Measurements from ENCODE around the gene ZNF77.
A peak's percentile ranks its signal among the peaks of the same experiment; 100 is the strongest.
"Not testable (repeated sequence)": the region's sequence is repeated elsewhere in the genome, so short reads cannot be mapped to it uniquely, and the experiment has no call there.

The ZNF77 gene

GRCh38 chr19:2978166-2978767 is 33.5 kb upstream of the ZNF77 start:
- DNase-seq = no peak
- TF ChIP-seq GATA1 (IDR thresholded peaks at IDR 0.05; ENCODE audit: low read depth, low read length) = no peak
- no peak for TF ChIP-seq POLR2A (IDR thresholded peaks at IDR 0.05; ENCODE audit: low read length)

DNA sequence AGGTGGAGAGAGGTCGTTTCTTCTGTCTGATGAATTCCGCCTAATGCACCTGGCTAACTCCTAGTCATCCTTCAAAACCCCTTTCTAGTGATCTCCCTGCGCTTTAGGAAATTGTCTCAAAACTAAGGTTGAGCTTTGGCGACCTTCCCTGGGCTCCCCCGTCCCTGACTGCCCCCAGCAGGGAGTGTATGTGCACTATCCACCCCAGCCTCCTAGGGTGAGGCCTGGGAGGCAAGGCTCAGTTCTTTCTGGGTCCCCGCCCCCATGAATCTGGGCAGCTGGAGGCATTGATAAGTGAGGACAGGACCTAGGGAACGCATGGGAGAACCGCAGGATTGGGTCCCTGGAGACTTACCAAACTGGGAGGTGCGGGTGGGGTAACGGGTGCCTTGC is 33.0 kb upstream of the ZNF77 start:
- DNase-seq = no peak
- TF ChIP-seq POLR2A (IDR thresholded peaks at IDR 0.05; ENCODE audit: low read length) = no peak
- TF ChIP-seq GATA1 (IDR thresholded peaks at IDR 0.05; ENCODE audit: low read depth, low read length) = no peak

DNA sequence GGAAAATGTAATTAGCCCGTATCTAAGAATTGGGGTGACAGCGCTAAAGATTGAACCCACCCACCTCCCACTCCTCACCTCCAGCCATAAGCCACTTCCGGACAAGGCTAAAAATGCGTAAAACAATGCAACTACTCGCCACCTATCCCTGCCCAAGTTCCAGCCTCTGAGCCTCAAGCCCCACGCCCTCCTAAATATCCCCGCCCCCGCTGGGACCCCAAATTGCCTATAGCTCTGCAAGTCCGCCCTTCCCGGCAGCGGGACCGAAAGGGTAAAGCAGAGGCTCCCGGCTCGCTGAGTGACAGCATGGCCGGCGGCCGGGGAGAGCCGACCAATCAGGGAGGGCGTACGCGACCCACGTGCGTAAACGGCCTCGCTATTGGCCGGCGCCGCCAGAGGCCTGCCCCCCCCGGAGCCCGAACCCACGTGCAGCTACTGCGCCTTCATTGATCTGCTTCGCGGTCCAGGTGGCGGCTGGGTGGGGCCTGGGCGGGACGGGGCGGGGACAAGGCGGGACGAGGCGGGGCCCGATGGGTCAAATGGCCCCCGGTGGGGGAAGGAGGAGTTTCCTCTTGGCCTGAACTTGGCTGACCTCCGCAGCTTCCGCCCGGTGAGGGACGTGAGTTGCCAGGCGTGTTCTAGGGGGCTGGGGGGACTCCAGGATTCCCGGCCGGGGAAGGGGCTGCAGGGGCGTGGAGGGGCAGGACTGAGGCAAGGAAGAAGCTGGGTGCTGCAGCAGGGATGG is 32.4 kb upstream of the ZNF77 start, which contains the start of gene TLE6:
Gene TLE6, plus strand, starts transcription at position 564 of the 745 bp plus-strand sequence. CDS start 670 bp downstream, outside the sequence.
- DNase-seq = peak; percentile 79 to 84
- no peak for TF ChIP-seq GATA1 (IDR thresholded peaks at IDR 0.05; ENCODE audit: low read depth, low read length)
- no peak for TF ChIP-seq POLR2A (IDR thresholded peaks at IDR 0.05; ENCODE audit: low read length)

GRCh38 chr19:2976609-2977000 is 31.8 kb upstream of the ZNF77 start:
- no peak for DNase-seq
- TF ChIP-seq POLR2A (IDR thresholded peaks at IDR 0.05; ENCODE audit: low read length) (no peak), GATA1 (IDR thresholded peaks at IDR 0.05; ENCODE audit: low read depth, low read length) (no peak)

DNA sequence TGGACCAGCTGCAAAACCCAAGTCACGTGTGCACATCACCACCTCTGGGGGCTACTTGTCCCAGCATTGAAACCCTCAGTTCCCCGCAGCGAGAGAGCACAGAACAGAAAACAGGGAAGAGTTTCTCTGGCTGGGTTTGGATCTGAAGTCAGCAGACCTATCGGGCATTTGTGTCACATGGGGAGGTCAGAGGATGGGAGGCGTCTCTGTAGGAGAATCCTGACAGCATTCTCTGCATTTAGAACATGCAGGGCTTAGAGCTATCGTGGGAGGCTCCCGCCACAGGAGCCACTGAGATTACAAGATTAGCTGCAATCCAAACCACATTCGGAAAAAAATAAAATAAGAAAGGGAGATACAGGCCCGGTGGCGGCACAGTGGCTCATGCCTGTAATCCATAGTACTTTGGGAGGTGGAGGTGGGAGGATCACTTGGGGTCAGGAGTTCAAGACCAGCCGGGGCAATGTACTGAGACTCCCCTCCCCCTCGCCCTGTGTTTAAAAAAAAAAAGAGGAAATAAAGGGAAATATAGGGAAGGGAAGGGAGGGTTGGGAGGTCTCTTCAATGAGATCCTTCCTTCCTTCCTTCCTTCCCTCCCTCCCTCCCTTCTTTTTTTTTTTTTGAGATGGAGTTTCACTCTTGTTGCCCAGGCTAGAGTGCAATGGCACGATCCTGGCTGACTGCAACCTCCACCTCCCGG is 29.7 kb upstream of the ZNF77 start:
- TF ChIP-seq POLR2A (IDR thresholded peaks at IDR 0.05; ENCODE audit: low read length) (no peak), GATA1 (IDR thresholded peaks at IDR 0.05; ENCODE audit: low read depth, low read length) (no peak)

GRCh38 chr19:2973229-2973628 is 28.5 kb upstream of the ZNF77 start:
- TF ChIP-seq GATA1 (IDR thresholded peaks at IDR 0.05; ENCODE audit: low read depth, low read length) (no peak), POLR2A (IDR thresholded peaks at IDR 0.05; ENCODE audit: low read length) (no peak)
- DNase-seq = no peak

More for the DNA sequence above, 29.7 kb upstream of the ZNF77 start:
- no peak for DNase-seq

- TF ChIP-seq GATA1 (IDR thresholded peaks at IDR 0.05; ENCODE audit: low read depth, low read length) (no peak), POLR2A (IDR thresholded peaks at IDR 0.05; ENCODE audit: low read length) (no peak)
- DNase-seq = no peak
These were observed 25.5 kb upstream of the ZNF77 start for GRCh38 chr19:2970201-2970835.

GRCh38 chr19:2969104-2969504 is 24.3 kb upstream of the ZNF77 start:
- DNase-seq = no peak
- no peak for TF ChIP-seq GATA1 (IDR thresholded peaks at IDR 0.05; ENCODE audit: low read depth, low read length)
- no peak for TF ChIP-seq POLR2A (IDR thresholded peaks at IDR 0.05; ENCODE audit: low read length)

GRCh38 chr19:2967972-2968371 is 23.2 kb upstream of the ZNF77 start:
- TF ChIP-seq POLR2A (IDR thresholded peaks at IDR 0.05; ENCODE audit: low read length) (no peak), GATA1 (IDR thresholded peaks at IDR 0.05; ENCODE audit: low read depth, low read length) (no peak)
- DNase-seq = no peak

DNA sequence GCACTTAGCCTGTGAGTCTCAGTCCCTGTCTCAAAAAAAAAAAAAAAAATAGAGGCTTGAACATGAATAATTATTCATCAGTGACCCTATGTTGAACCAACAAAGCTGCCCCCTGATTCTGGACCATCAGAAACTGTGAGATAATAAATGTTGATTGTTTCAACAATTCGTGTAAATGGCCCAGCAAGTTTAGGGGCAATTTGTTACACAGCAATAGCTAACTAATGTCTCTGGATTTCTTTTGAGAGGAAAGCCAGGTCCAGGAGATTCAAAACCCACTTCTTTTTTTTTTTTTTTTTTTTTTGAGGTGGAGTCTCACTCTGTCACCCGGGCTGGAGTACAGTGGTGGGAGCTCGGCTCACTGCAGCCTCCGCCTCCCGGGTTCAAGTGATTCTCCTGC is 20.1 kb upstream of the ZNF77 start:
- DNase-seq = no peak
- TF ChIP-seq GATA1 (IDR thresholded peaks at IDR 0.05; ENCODE audit: low read depth, low read length) = no peak

GRCh38 chr19:2963631-2964030 is 18.9 kb upstream of the ZNF77 start:
- not testable (repeated sequence) for DNase-seq

DNA sequence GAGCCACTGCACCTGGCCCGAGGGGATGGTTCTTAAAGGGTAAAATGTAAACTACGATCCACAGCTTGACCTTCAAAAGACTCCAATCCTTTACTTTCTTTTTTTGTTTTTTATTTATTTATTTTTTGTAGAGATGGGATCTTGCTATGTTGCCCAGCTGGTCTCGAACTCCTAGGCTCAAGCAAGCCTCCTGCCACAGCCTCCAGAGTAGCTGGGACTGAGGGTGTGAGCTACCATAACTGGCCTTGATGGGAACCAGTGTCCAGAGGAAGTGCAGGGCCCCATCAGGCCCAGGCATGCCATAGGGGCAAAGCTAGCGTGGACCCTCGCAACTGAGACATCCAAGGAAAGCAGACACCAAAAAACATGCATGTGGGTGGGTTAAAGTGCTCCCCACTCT is 18.4 kb upstream of the ZNF77 start:
- DNase-seq = no peak
- TF ChIP-seq GATA1 (IDR thresholded peaks at IDR 0.05; ENCODE audit: low read depth, low read length) (no peak), POLR2A (IDR thresholded peaks at IDR 0.05; ENCODE audit: low read length) (no peak)

- DNase-seq = peak; percentile 79 to 90
- TF ChIP-seq GATA1 (IDR thresholded peaks at IDR 0.05; ENCODE audit: low read depth, low read length) (no peak), POLR2A (IDR thresholded peaks at IDR 0.05; ENCODE audit: low read length) (no peak)
These were observed 17.4 kb upstream of the ZNF77 start for GRCh38 chr19:2962018-2962670.

- TF ChIP-seq GATA1 (IDR thresholded peaks at IDR 0.05; ENCODE audit: low read depth, low read length) (no peak), POLR2A (IDR thresholded peaks at IDR 0.05; ENCODE audit: low read length) (no peak)
- DNase-seq = no peak
These were observed 15.3 kb upstream of the ZNF77 start for GRCh38 chr19:2960120-2960519.
